BE2C (cell line): ENCODE data around the gene MAP2K4.
"Not testable (repeated sequence)": the region's sequence is repeated elsewhere in the genome, so short reads cannot be mapped to it uniquely, and the experiment has no call there.

ENCODE experiments used
- DNase-seq: peaks from one replicate; pipeline ENCODE4 v3.0.0-alpha.2; 2020
- H3K27me3 ChIP-seq: fragments of 250-450 bp; sonication (Bioruptor Pico); 2 replicates; pipeline ENCODE4 v1.5.1; 2020; ENCODE audit warnings: mild to moderate bottlenecking
- H3K36me3 ChIP-seq: fragments of 250-450 bp; sonication (Bioruptor Pico); 2 replicates; pipeline ENCODE4 v1.5.1; 2020; ENCODE audit warnings: mild to moderate bottlenecking
- H3K4me1 ChIP-seq: fragments of 250-450 bp; sonication (Bioruptor Pico); 2 replicates; pipeline ENCODE4 v1.5.1; 2020
- H3K4me3 ChIP-seq: 2 replicates; pipeline ENCODE4 v1.5.1; 2011; ENCODE audit warnings: low read depth, low read length
- H3K9me3 ChIP-seq: fragments of 250-450 bp; sonication (Bioruptor Pico); 2 replicates; pipeline ENCODE4 v1.5.1; 2020
- CTCF ChIP-seq: IDR thresholded peaks from 2 replicates; pipeline ENCODE4 v1.5.1; 2012; ENCODE audit warnings: mild to moderate bottlenecking, low read depth, low read length

The MAP2K4 gene

DNA sequence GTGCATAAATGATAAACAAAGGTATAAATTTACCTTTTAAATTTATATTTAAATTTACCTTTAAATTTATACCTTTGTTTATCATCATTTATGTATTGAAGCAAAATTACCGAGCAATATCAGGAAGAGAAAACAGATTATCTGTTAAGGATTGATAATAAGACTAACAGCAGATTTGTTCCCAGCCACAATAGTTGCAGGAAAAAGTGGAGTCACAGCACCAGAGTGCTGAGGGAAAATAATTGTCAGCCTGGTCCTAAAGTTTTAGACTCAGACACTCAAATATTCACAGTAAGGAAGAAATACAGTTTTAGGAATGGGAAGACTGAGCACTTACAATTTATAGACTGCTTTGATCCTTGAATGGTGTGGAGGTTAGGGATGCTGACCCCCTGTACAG lies 117.2 kb downstream of the MAP2K4 start:
- DNase-seq, result no peak
- no peak for TF ChIP-seq CTCF
- no peak overlapping the region for H3K4me3 ChIP-seq
- no peaks in the 10 kb centered on the region for H3K4me1 ChIP-seq
- no peaks in the 10 kb centered on the region for H3K27me3 ChIP-seq
- no peaks in the 10 kb centered on the region for H3K36me3 ChIP-seq
- no peaks in the 10 kb centered on the region for H3K9me3 ChIP-seq

GRCh38 chr17:12140685-12141084 lies 120.0 kb downstream of the MAP2K4 start:
- Histone ChIP-seq H3K36me3 (no peaks in the 10 kb centered on the region), H3K4me3 (no peak overlapping the region), H3K4me1 (no peaks in the 10 kb centered on the region), H3K9me3 (no peaks in the 10 kb centered on the region), H3K27me3 (no peaks in the 10 kb centered on the region)
- TF ChIP-seq CTCF, result no peak
- no peak for DNase-seq

DNA sequence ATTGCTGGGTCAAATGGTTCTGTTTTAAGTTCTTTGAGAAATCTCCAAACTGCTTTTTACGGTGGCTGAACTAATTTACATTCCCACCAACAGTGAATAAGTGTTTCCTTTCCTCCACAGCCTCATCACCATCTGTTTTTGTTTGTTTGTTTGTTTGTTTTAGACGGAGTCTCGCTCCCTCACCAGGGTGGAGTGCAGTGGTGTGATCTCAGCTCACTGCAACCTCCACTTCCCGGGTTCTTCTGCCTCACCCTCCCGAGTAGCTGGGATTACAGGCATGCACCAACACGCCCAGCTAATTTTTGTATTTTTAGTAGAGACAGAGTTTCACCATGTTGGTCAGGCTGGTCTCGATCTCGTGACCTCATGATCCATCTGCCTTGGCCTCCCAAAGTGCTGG lies 141.5 kb downstream of the MAP2K4 start:
- not testable (repeated sequence) for H3K36me3 ChIP-seq, H3K9me3 ChIP-seq, DNase-seq, H3K4me1 ChIP-seq, H3K27me3 ChIP-seq, H3K4me3 ChIP-seq

GRCh38 chr17:12164085-12164484 lies 143.4 kb downstream of the MAP2K4 start:
- TF ChIP-seq CTCF, result no peak
- Histone ChIP-seq H3K36me3 (no peaks in the 10 kb centered on the region), H3K27me3 (no peaks in the 10 kb centered on the region)

GRCh38 chr17:12178644-12179330 lies 158.1 kb downstream of the MAP2K4 start:
- no peak for TF ChIP-seq CTCF
- Histone ChIP-seq H3K36me3 (no peaks in the 10 kb centered on the region), H3K9me3 (no peaks in the 10 kb centered on the region), H3K27me3 (no peaks in the 10 kb centered on the region), H3K4me1 (no peaks in the 10 kb centered on the region), H3K4me3 (no peak overlapping the region)
- no peak for DNase-seq

More at GRCh38 chr17:12164085-12164484, 143.4 kb downstream of the MAP2K4 start:
- no peak for DNase-seq
- H3K9me3 ChIP-seq, result no peaks in the 10 kb centered on the region
- H3K4me3 ChIP-seq, result no peak overlapping the region
- H3K4me1 ChIP-seq, result no peaks in the 10 kb centered on the region

- DNase-seq, result peak; percentile 14
Measured at GRCh38 chr17:12180644-12181261, 160.1 kb downstream of the MAP2K4 start.

More at GRCh38 chr17:12180644-12181261, 160.1 kb downstream of the MAP2K4 start:
- Histone ChIP-seq H3K4me1 (no peaks in the 10 kb centered on the region), H3K4me3 (no peak overlapping the region), H3K36me3 (no peaks in the 10 kb centered on the region), H3K9me3 (no peaks in the 10 kb centered on the region), H3K27me3 (no peaks in the 10 kb centered on the region)
- TF ChIP-seq CTCF, result peak; percentile 65
